Type B pancreatic cell (in vitro differentiated cells): ENCODE data around the gene HIVEP2. TPM values are rescaled to one million over a fixed set of nuclear protein-coding genes. Genes with fewer than 3 reads are reported as not detected.

ENCODE experiments used
- DNase-seq: peaks from one replicate; pipeline ENCODE4 v3.0.0; 2021; ENCODE audit warnings: mixed read lengths; ENCODE audit not compliant: unreplicated experiment; ENCODE audit errors: extremely low spot score
- H3K27ac Mint-ChIP-seq: 2 replicates; pipeline ENCODE4 v1.8.0; 2021; ENCODE audit warnings: mild to moderate bottlenecking, mixed read lengths
- H3K27me3 Mint-ChIP-seq: 2 replicates; pipeline ENCODE4 v1.8.0; 2021; ENCODE audit warnings: mixed read lengths
- H3K36me3 Mint-ChIP-seq: 2 replicates; pipeline ENCODE4 v1.8.0; 2021; ENCODE audit warnings: mixed read lengths
- H3K4me1 Mint-ChIP-seq: one replicate; pipeline ENCODE4 v1.8.0; 2021; ENCODE audit warnings: mixed read lengths; ENCODE audit not compliant: unreplicated experiment
- H3K4me3 Mint-ChIP-seq: 2 replicates; pipeline ENCODE4 v1.8.0; 2021; ENCODE audit warnings: mild to moderate bottlenecking, mixed read lengths
- H3K9me3 Mint-ChIP-seq: 2 replicates; pipeline ENCODE4 v1.8.0; 2021; ENCODE audit warnings: mixed read lengths
- total RNA-seq: library from RNA; stranded (reverse); gene quantifications from 2 replicates; pipeline ENCODE4 v1.2.1, GENCODE V29; 2021; ENCODE audit warnings: low replicate concordance
- TF ChIP-seq, protein P1 (sequence below): fragments of 200-600 bp; sonication (generic); conservative IDR thresholded peaks from 2 replicates; pipeline ENCODE4 v1.5.0; 2021; ENCODE audit warnings: antibody characterized with exemption, mild to moderate bottlenecking

Gene HIVEP2
- total RNA-seq, 1 donor from 2014 or later = 12.3 TPM

DNA sequence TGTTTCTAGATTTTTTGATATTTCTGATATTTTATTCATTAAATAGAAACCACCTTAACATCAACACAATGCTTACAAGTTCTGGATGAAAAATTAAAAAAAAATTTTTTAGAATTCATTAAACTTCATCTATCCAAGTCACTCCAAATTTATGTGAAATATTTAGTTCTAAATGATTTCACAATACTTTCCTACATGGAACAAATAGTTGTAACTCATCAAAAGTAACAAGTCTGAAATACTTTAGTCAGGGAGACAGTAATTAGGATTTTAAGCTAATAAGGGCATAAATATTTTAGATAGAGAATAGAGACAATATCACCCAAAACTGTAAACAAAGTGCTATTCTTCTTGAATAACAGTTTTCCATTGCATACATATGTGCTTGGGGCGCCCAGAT lies 147.8 kb downstream of the HIVEP2 start:
- peaks cover 4% of the 10 kb centered on the region for H3K36me3 Mint-ChIP-seq
- no peak overlapping the region for H3K27ac Mint-ChIP-seq
- no peak for DNase-seq
- H3K27me3 Mint-ChIP-seq = no peaks in the 10 kb centered on the region
- TF ChIP-seq, protein P1, sequence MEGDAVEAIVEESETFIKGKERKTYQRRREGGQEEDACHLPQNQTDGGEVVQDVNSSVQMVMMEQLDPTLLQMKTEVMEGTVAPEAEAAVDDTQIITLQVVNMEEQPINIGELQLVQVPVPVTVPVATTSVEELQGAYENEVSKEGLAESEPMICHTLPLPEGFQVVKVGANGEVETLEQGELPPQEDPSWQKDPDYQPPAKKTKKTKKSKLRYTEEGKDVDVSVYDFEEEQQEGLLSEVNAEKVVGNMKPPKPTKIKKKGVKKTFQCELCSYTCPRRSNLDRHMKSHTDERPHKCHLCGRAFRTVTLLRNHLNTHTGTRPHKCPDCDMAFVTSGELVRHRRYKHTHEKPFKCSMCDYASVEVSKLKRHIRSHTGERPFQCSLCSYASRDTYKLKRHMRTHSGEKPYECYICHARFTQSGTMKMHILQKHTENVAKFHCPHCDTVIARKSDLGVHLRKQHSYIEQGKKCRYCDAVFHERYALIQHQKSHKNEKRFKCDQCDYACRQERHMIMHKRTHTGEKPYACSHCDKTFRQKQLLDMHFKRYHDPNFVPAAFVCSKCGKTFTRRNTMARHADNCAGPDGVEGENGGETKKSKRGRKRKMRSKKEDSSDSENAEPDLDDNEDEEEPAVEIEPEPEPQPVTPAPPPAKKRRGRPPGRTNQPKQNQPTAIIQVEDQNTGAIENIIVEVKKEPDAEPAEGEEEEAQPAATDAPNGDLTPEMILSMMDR = no peak
- H3K4me3 Mint-ChIP-seq = no peak overlapping the region
- H3K4me1 Mint-ChIP-seq = peaks cover 6% of the 10 kb centered on the region
- H3K9me3 Mint-ChIP-seq = no peaks in the 10 kb centered on the region

GRCh38 chr6:142796571-142796970 lies 148.4 kb downstream of the HIVEP2 start:
- no peak for DNase-seq
- no peaks in the 10 kb centered on the region for H3K27me3 Mint-ChIP-seq
- H3K4me3 Mint-ChIP-seq = no peak overlapping the region
- no peaks in the 10 kb centered on the region for H3K9me3 Mint-ChIP-seq
- no peak overlapping the region for H3K27ac Mint-ChIP-seq
- peaks cover 4% of the 10 kb centered on the region for H3K4me1 Mint-ChIP-seq
- peaks cover 2% of the 10 kb centered on the region for H3K36me3 Mint-ChIP-seq
- TF ChIP-seq, protein P1 = no peak

GRCh38 chr6:142796024-142796423 lies 149.0 kb downstream of the HIVEP2 start:
- no peaks in the 10 kb centered on the region for H3K27me3 Mint-ChIP-seq
- no peak for DNase-seq
- H3K27ac Mint-ChIP-seq = no peak overlapping the region
- H3K9me3 Mint-ChIP-seq = no peaks in the 10 kb centered on the region
- H3K4me3 Mint-ChIP-seq = no peak overlapping the region
- H3K36me3 Mint-ChIP-seq = no peaks in the 10 kb centered on the region
- TF ChIP-seq, protein P1 = no peak
- H3K4me1 Mint-ChIP-seq = peaks cover 4% of the 10 kb centered on the region

DNA sequence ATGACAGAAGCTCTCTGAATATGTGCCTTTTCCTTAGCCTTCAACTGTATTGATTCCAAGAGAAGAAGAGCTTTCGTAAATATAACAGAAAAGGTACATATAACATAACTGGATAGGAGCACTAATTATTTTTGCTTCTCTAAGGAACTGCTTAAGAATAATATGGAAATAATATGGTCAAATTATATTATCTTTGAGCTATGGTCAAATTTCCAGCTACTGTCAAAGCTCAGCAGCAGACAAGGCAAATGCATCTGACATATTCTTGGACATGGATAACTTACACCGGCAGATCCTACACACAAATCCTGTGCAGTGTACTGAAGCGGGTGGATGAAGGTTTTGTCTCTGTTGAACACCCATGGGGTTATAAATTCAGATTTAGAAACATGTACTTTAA lies 150.6 kb downstream of the HIVEP2 start:
- no peaks in the 10 kb centered on the region for H3K27me3 Mint-ChIP-seq
- TF ChIP-seq, protein P1 = no peak
- H3K4me3 Mint-ChIP-seq = no peak overlapping the region
- peaks cover 4% of the 10 kb centered on the region for H3K4me1 Mint-ChIP-seq
- H3K36me3 Mint-ChIP-seq = no peaks in the 10 kb centered on the region
- no peak overlapping the region for H3K27ac Mint-ChIP-seq
- no peaks in the 10 kb centered on the region for H3K9me3 Mint-ChIP-seq
- no peak for DNase-seq

DNA sequence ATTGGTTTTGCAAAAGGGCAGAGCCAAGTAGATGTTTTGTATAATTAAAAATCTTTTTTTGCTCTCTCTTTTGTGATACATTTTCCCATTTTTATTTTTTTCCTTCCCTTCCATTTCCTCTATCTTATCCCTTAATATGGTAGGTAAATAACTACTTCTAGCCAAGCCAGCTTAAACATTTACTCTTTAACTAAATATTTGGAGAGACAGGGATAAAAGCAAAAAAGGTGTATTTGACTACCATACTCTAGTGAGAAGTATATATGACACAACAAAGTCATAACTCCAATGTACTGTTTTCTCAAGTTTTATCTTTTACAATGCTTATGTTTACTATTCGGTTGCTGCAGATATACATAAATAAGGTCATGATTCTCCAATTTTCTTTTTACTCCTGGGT lies 154.7 kb downstream of the HIVEP2 start:
- no peaks in the 10 kb centered on the region for H3K36me3 Mint-ChIP-seq
- TF ChIP-seq, protein P1 = no peak

DNA sequence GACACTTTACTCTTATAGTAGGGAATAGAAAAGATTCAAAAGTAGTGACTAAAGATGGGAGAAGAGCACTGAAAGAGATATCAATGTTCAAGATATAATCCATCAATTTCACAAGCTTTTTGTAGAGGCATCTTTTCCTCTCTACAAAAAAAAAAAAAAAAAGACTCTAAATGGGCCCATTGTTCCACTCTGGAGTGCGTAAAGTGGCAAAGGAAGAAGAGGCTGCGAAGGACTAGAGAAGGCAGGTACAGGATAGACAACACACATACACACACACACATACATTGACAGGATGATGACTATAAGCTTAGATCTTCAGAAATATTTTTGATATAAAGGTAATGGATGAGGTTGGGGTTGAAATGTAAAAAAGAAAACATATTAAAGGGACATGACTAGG lies 157.6 kb downstream of the HIVEP2 start:
- no peak for DNase-seq
- Mint-ChIP-seq H3K27ac (no peak overlapping the region), H3K36me3 (no peaks in the 10 kb centered on the region), H3K27me3 (no peaks in the 10 kb centered on the region), H3K4me1 (no peaks in the 10 kb centered on the region), H3K4me3 (no peak overlapping the region), H3K9me3 (no peaks in the 10 kb centered on the region)
- TF ChIP-seq, protein P1 = no peak

More for the DNA sequence above, 154.7 kb downstream of the HIVEP2 start:
- Mint-ChIP-seq H3K9me3 (no peaks in the 10 kb centered on the region), H3K27me3 (no peaks in the 10 kb centered on the region), H3K4me3 (no peak overlapping the region), H3K27ac (no peak overlapping the region), H3K4me1 (no peaks in the 10 kb centered on the region)
- DNase-seq = no peak
